Mucosa of rectum (tissue), 2 donors: ENCODE measurements around the gene MTMR10.

Source experiments
- H3K27ac ChIP-seq, 2 donors: one replicate each; pipeline ENCODE4 v1.7.0; 2013; ENCODE audit warnings: inconsistent platforms in 2 of 2, low read depth in 2 of 2, low read length in 2 of 2
- H3K27me3 ChIP-seq, 2 donors: one replicate each; pipeline ENCODE4 v1.7.0; 2013; ENCODE audit warnings: low read length in 2 of 2; ENCODE audit not compliant: control insufficient read depth in 2 of 2, insufficient read depth in 2 of 2
- H3K36me3 ChIP-seq, 2 donors: one replicate each; pipeline ENCODE4 v1.7.0; 2013; ENCODE audit warnings: low read length in 2 of 2; ENCODE audit not compliant: control insufficient read depth in 2 of 2, insufficient read depth in 2 of 2
- H3K4me1 ChIP-seq, 2 donors: one replicate each; pipeline ENCODE4 v1.7.0; 2013; ENCODE audit warnings: low read length in 2 of 2, mild to moderate bottlenecking in 1 of 2; ENCODE audit not compliant: control insufficient read depth in 2 of 2, insufficient read depth in 2 of 2
- H3K4me3 ChIP-seq, 2 donors: one replicate each; pipeline ENCODE4 v1.7.0; 2013; ENCODE audit warnings: low read length in 2 of 2
- H3K9ac ChIP-seq, 2 donors: one replicate each; pipeline ENCODE4 v1.7.0; 2013; ENCODE audit warnings: low read length in 2 of 2, low read depth in 1 of 2, mild to moderate bottlenecking in 1 of 2
- H3K9me3 ChIP-seq, 2 donors: one replicate each; pipeline ENCODE4 v1.7.0; 2013; ENCODE audit warnings: low read length in 2 of 2; ENCODE audit not compliant: control insufficient read depth in 2 of 2
- donor health status: healthy.
- donor health status: Normal muscosa, but diverticular disease.

Gene MTMR10

GRCh38 chr15:30940359-30940758 is 51.1 kb downstream of the MTMR10 start:
- H3K4me1 ChIP-seq, result peaks cover 0 to 2% of the 10 kb centered on the region in 2 donors
- no peak overlapping the region for H3K27ac ChIP-seq
- no peaks in the 10 kb centered on the region for H3K27me3 ChIP-seq
- H3K9ac ChIP-seq, result no peak overlapping the region
- H3K4me3 ChIP-seq, result no peak overlapping the region
- H3K36me3 ChIP-seq, result peaks cover 63 to 69% of the 10 kb centered on the region in 2 donors
- no peaks in the 10 kb centered on the region for H3K9me3 ChIP-seq

DNA sequence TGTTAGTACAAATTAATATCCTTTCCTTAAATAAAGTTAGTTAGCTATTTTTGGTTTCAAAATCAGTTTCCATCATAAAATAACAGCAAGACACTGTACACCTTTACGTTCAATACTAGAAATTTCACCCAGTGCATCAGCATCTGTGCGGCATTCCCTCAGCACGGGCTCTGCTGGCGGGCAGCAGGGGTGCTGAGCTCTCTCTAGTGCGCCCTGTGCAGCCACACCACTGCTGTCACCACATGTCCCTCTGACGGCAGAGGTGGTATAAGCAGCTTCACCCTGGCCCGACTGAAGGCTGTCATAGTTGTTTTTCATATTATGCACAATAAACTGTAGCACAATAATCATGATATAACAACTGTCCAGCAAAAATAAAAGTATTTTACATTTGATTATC is 52.3 kb downstream of the MTMR10 start:
- Histone ChIP-seq H3K9ac (no peak overlapping the region), H3K36me3 (peaks cover 63 to 71% of the 10 kb centered on the region in 2 donors), H3K4me3 (no peak overlapping the region), H3K27me3 (no peaks in the 10 kb centered on the region), H3K9me3 (no peaks in the 10 kb centered on the region), H3K4me1 (peaks cover 0 to 2% of the 10 kb centered on the region in 2 donors), H3K27ac (no peak overlapping the region)

GRCh38 chr15:30933293-30933692 is 58.1 kb downstream of the MTMR10 start:
- no peak overlapping the region for H3K27ac ChIP-seq
- no peak overlapping the region for H3K4me3 ChIP-seq
- H3K27me3 ChIP-seq, result no peaks in the 10 kb centered on the region
- H3K9ac ChIP-seq, result no peak overlapping the region
- H3K9me3 ChIP-seq, result no peaks in the 10 kb centered on the region
- no peaks in the 10 kb centered on the region for H3K4me1 ChIP-seq
- H3K36me3 ChIP-seq, result peaks cover 36 to 40% of the 10 kb centered on the region in 2 donors

DNA sequence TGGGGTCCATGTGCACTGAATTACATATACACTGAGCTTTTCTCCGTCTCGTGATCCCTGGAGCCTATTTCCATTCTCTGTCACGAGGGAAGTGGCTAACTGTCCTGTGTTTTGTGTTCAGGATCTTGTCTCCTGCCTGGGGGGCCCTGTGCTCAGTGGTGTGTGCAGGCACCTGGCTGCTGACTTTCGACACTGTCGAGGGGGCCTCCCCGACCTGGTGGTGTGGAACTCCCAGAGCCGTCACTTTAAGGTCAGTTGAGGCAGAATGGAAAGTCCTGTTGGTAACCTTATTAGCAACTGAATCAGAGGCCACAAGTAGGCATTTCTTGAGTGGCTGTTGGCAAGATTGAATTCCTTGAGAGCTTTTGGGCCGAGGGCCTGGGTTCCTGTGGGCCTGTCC is 61.0 kb downstream of the MTMR10 start:
- Histone ChIP-seq H3K9me3 (no peaks in the 10 kb centered on the region), H3K4me1 (no peaks in the 10 kb centered on the region), H3K27ac (no peak overlapping the region), H3K27me3 (no peaks in the 10 kb centered on the region), H3K4me3 (no peak overlapping the region), H3K9ac (no peak overlapping the region), H3K36me3 (peaks cover 45 to 47% of the 10 kb centered on the region in 2 donors)

DNA sequence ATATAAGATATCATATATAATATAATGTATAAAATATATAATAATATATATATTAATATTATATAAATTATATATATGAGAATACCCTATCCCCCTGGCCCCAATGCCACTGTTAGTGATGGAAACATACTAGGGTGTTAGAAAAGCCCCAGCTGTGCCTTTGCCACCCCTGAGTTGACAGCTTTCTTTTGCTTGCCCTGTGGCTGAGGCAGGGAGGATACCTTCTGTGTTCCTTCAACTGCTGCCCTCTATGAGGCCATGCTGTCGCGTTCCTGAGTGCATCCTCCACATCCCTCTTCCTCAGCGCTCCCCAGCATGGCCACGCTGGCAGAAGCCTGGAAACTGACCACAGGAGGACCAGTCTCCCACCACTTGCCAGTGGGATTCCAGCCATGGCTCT is 61.4 kb downstream of the MTMR10 start:
- Histone ChIP-seq H3K4me1 (no peaks in the 10 kb centered on the region), H3K27ac (no peak overlapping the region), H3K9me3 (no peaks in the 10 kb centered on the region), H3K9ac (no peak overlapping the region), H3K4me3 (no peak overlapping the region), H3K27me3 (no peaks in the 10 kb centered on the region), H3K36me3 (peaks cover 46 to 50% of the 10 kb centered on the region in 2 donors)

- Histone ChIP-seq H3K27me3 (no peaks in the 10 kb centered on the region), H3K9ac (no peak overlapping the region), H3K27ac (no peak overlapping the region), H3K4me3 (no peak overlapping the region), H3K4me1 (no peaks in the 10 kb centered on the region), H3K36me3 (peaks cover 52 to 53% of the 10 kb centered on the region in 2 donors), H3K9me3 (no peaks in the 10 kb centered on the region)
Observed at GRCh38 chr15:30929064-30929669, 62.3 kb downstream of the MTMR10 start.

- no peak overlapping the region for H3K4me3 ChIP-seq
- peaks cover 63% of the 10 kb centered on the region in 2 donors for H3K36me3 ChIP-seq
Observed at GRCh38 chr15:30928076-30928475, 63.4 kb downstream of the MTMR10 start.

GRCh38 chr15:30927148-30927761 is 64.2 kb downstream of the MTMR10 start:
- Histone ChIP-seq H3K4me3 (no peak overlapping the region), H3K9ac (no peak overlapping the region), H3K4me1 (peaks cover 0 to 12% of the 10 kb centered on the region in 2 donors), H3K36me3 (peaks cover 63 to 70% of the 10 kb centered on the region in 2 donors), H3K27ac (no peak overlapping the region), H3K9me3 (no peaks in the 10 kb centered on the region), H3K27me3 (no peaks in the 10 kb centered on the region)

More at GRCh38 chr15:30928076-30928475, 63.4 kb downstream of the MTMR10 start:
- H3K27me3 ChIP-seq, result no peaks in the 10 kb centered on the region
- H3K27ac ChIP-seq, result no peak overlapping the region
- peaks cover 0 to 5% of the 10 kb centered on the region in 2 donors for H3K4me1 ChIP-seq
- H3K9me3 ChIP-seq, result no peaks in the 10 kb centered on the region
- H3K9ac ChIP-seq, result no peak overlapping the region

- no peak overlapping the region for H3K4me3 ChIP-seq
- peaks cover 70 to 75% of the 10 kb centered on the region in 2 donors for H3K36me3 ChIP-seq
- H3K27me3 ChIP-seq, result no peaks in the 10 kb centered on the region
- H3K4me1 ChIP-seq, result peaks cover 0 to 12% of the 10 kb centered on the region in 2 donors
- no peaks in the 10 kb centered on the region for H3K9me3 ChIP-seq
- no peak overlapping the region for H3K9ac ChIP-seq
- no peak overlapping the region for H3K27ac ChIP-seq
Observed at GRCh38 chr15:30926161-30926560, 65.3 kb downstream of the MTMR10 start.

DNA sequence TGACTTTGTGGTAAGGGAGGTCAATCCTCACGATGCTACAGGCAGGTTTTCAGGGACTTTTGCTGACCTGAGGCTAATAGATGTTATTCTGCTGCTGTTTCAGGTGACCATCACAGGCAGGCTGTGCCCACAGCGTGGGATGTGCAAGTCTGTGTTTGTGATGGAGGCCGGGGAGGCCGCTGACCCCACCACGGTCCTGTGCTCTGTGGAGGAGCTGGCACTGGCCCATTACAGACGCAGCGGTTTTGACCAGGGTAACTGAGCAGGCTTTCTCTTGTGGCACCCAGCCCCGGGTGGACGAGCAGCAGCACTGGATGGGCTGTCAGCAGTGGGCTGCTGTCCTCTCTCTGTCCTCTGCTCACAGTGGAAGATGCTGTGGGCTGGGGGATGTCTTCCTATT is 65.7 kb downstream of the MTMR10 start:
- no peak overlapping the region for H3K27ac ChIP-seq
- no peak overlapping the region for H3K9ac ChIP-seq
- H3K27me3 ChIP-seq, result no peaks in the 10 kb centered on the region
- H3K4me3 ChIP-seq, result no peak overlapping the region
- peaks cover 0 to 12% of the 10 kb centered on the region in 2 donors for H3K4me1 ChIP-seq
- peaks cover 71 to 76% of the 10 kb centered on the region in 2 donors for H3K36me3 ChIP-seq
- no peaks in the 10 kb centered on the region for H3K9me3 ChIP-seq
